HG03095 (cell line): ENCODE measurements around the gene LRRC8D.

Source experiments
- ATAC-seq: cut with Tn5 transposase; IDR thresholded peaks from one replicate; pipeline ENCODE4 v1.9.1; 2021; ENCODE audit warnings: moderate library complexity; ENCODE audit not compliant: unreplicated experiment

Gene LRRC8D

DNA sequence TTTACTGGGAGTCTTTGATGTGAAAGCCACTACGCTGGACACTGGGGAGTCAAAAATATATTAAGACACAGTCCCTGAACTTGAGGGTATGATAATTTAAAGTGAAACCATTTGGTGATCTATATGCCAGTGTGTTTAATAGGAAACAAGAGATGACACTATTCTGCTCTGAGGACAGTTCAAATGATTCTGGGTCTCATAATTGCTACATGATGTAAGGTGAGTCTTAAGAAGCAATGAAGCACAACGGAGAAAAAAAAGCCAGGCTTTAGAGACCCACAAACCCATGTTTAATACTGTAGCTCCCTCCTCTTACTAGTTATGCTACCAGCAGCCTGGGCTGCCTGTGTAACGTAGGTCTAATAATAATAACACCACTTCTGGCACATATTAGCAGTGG is 14.2 kb upstream of the LRRC8D start:
- no peak for ATAC-seq

DNA sequence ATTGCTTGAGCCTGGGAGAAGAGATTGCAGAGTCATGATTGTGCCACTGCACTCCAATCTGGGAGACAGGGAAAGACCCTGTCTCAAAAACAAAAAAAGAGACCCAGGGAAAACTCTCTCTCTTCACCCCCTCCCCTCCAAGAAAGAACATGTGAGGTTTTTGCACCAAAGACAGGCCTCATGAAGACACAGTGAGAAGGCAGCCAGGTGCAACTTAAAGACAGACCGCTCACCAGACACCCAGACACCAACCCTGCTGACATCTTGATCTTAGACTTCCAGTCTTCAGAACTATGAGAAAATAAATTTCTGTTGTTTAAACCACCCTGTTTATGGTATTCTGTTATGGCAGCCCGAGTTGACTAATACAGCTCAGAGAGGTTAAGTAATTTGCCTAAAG is 13.3 kb upstream of the LRRC8D start:
- no peak for ATAC-seq

- ATAC-seq = no peak
Measured at GRCh38 chr1:89807983-89808382, 12.8 kb upstream of the LRRC8D start.

DNA sequence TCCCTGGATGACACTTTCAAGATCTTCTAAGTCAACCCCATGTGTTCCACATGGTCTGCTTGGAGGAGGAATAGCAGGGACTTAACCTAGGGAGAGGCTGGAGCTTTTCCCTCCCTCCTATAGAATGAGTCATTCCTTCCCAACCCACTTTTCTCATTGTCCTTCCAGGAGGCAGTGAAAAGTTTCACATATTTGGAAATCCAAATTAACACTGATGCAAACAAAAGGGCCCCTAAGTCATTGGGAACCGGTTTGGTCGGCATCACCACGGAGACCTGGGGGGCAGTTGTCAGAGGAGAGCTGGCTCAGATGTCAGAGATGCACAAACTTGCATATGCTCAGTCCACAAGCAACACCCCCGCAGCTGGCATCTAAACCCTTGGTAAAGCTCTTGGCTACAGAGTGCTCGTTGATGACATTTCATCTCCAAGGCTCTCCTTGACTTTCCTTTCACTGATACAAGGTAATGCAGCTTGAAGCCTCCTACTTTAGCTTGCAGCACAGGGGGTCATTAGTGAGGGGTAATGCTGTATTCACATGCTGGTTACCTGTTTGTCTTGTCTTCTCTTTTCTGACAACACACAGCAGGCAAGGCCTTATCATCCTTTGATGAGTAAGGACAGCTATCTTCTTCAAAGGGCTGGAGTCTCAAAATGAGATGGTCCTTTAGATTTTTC is 12.3 kb upstream of the LRRC8D start:
- no peak for ATAC-seq

DNA sequence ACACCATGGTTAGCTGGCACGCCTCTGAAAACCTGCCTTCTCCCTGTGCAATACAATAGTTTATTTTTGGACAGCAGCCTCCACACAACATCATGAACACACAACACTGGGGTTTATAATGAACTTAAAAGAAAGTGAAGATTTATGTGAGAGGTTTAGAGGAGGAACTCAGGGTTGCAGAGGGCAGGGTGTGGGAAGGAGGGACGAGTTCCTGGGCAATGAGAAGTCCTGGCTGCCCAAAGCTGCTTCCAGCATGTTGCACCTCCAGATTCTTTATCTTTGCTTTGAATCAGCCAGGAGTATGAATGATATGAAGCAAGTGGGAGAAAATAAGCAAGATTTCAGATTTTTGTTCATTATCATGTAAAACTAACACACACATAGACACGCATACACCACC is 11.3 kb upstream of the LRRC8D start:
- no peak for ATAC-seq

DNA sequence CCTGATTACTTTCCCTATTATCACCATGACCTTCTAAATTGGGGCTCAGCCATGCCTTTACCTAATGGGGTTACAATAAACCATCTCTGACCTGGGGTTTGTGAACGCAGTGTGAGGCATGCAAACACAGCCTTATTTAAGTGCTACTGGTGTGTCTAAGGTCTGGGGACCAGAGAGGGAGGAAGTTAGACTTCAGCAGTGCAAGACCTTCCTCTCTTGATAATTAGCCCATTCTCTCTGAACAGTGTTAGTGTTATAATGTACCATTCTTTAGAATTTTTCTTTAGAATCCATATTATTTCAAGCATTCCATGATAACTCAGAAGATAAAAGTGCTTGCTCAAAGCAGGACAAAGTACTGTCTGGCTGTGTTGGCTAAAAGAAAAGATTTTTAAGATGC is 10.5 kb upstream of the LRRC8D start:
- ATAC-seq = no peak

GRCh38 chr1:89810880-89811279 is 10.0 kb upstream of the LRRC8D start:
- no peak for ATAC-seq

DNA sequence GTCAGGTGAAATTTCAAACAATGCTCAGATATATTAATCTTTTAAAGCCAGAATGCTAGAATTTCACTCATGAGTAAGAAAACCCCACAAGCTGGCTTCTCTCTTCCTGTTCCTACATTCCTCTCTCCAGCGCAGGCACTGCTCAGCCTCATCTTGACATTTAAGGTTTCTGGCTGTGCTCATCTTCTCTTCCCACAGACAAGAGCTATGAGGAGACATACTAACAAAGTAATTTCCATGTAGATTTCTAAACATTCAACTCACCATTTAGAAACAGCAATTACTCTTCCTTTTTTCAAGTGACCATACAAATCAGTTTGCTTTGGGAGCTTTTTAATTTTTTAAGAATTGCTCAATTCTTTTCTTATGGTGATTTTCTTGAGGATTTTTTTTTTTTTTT is 7.8 kb upstream of the LRRC8D start:
- ATAC-seq = no peak

DNA sequence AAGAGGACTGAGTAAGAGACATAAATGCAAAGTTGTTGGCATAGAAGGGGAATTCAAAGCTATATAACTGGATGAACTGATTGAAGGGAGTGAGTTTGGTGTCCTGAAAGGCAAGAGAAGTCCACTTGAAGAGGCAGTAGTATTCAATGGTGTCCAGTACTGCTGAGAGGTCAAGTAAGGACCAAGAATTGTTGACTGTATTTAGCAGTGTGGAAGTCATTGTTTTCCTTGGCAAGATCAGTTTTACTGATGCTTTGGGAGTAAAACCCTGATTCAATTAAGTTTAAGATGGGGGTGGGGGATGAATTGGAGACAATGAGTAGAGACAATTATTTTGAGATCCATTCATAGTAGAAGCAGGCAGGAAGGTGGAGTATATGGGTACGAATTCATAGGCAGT is 5.8 kb upstream of the LRRC8D start:
- ATAC-seq = no peak

- ATAC-seq = peak; percentile 49
Measured at GRCh38 chr1:89815611-89816010, 5.2 kb upstream of the LRRC8D start.

DNA sequence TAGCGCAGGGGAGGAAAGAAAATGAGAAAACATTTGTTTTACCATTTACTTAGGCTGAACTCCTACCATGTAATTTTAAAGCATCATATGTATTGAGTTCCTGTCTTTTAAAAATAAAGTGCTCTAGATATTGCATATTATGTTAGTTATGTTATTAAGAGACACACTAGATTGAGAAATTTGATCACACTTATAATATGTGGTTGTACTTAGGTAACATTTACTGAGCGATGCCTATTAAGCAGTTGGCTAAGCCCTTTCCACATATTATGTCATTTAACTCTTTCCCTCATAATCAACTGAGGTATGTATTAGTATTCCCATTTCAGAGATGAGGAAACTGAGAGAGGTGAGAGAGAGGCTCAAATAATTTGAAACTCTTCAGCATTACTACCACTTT is 4.5 kb upstream of the LRRC8D start:
- ATAC-seq = no peak

DNA sequence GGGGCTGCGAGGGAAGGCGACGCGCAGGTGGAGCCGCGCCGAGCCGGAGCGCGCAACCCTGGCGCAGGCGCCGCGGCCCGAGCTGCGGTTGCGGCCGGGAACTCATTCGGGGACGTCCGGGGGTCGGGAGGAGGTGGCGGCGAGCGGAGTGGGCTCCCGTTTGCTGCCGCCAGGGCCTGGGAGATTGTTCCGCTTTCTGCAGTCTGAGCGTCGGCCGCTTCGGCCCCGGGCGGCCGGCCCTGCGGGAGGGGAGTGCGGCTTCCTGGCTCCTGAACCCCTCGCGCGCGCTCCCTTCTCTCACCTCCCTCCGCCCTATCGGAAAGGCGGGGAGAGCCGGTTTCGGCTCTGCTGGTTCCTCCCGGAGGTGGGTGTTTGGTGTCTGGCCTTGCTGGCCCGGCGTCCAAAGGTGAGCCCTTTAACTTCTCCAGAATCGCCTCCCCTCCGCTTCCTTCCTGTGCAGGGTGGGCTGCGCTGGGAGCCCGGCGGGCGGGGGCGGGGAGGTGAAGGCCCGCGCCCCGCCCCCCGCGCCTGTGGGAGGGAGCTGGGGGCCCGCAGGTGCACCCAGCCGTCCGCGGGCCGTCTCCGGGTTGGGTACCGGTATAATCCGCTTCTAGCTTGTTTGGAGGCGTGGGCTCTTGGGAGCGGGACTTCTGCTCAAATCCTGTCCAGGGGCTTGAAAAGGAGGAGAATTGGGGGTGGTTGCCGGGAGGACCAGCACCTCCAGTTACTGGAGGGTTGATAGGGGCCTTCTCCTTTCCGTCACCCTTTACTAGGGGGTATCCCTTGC is 683 bp downstream of the LRRC8D start:
- ATAC-seq = peak; percentile 46

- ATAC-seq = no peak
Measured at GRCh38 chr1:89822109-89822962, 1.5 kb downstream of the LRRC8D start.

DNA sequence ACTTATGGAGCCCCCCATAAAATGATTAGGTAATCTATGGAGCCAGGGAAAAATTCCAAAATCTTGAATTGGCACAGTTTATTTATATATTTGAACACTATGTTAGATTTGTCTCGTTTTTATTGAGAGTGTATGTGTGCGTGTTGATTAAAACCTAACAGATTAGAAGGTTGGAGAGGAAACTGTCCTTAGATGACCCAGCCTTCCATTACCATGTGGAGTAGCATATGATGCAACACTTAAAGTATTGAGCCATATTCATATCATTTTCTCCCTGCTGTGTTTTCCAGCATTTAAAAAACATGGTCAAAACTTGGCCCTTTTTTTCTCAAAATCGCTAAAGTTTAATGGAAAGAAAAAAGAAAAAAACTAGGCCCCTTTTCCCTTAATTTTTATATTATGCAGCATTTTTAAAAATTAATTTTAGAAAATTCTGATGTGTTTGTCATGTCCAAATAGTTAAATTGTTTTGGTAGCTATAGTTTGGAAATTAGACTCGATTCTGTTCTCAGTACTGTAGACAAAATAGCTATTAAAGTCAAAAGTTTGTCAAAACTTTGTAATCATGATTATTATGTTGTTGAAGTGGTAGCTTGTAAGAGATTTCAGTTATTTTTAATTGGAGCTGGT is 2.3 kb downstream of the LRRC8D start:
- no peak for ATAC-seq

DNA sequence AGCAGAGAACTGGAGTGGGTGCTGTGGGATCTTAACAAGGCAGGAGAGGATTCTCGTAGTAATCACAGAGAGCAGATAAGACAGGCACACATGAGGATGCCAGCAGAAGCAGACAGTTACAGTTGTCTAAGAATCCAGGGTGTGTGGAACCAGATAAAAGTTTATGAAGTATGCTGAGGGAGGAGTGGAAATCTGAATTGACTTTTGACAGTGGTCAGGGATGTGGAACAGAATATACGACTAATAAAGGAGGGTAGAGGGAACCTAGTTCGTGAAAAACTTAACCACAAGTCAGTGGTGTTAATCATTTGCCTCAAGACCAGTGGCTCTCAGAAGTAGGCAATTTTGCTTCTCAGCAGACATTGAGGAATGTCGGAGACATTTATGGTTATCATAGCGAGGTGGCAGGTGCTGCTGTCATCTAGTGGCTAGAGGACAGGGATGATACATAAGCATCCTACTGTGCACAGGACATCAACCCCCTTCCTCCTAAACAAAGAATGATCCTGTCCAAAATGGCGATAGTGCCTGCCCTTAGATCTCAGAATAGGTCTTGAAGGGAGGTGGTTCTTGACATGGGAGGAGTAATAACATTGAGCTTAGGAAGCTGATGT is 3.0 kb downstream of the LRRC8D start:
- ATAC-seq = no peak

DNA sequence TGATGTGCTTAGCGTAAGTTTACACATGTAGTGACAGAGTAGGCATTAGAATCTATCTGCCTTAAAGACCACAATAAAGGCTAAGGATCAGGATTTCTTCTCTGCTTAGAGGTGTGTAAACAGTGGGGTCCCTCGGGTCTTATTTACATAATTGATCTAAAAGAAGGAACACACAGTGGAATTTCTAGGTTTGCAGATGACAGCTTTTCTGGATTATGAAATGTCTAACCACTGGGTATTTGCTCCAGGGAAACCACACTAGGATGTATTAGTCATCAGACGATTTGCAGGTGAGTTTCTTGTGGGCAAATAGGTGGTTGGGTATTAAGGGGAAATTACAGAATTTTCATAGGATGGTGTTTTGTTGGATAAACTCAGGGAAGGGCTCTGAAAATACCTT is 5.8 kb downstream of the LRRC8D start:
- no peak for ATAC-seq

GRCh38 chr1:89827330-89827729 is 6.5 kb downstream of the LRRC8D start:
- ATAC-seq = no peak

DNA sequence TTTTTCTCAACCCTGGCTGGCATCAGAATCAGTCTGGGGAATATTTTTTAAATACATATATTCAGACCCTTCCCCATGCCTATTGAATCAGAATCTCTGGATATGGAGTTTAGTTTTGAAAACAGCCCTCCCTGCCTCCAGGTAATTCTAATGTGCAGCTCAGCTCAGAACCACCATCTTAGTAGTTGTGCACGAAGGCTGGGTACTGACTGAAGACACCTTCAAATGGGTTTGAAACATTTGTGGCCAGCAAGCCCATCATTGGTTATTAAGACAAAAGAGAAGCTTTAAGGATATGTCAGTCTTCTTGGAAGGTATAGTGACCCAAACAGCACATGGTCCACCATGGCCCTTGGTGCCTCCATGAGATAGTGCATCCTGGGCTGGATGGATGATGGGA is 7.1 kb downstream of the LRRC8D start:
- ATAC-seq = no peak

DNA sequence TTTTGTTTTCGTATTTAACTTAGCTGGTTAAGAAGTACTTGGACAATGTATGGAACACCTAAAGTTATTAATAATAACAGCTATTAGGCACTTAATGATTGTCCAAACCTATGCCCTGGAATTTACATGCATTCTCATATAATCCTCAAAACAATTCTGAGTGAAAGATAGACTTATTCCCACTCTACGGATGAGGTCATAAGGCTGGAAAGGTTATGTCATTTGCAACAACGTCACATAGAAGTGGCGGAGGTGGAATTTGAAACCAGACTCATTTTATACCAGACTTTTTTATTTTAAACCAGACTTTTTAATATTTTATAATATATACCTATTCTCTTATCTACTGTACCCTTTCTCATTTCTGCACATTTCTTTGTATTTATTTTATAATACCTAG is 8.4 kb downstream of the LRRC8D start:
- no peak for ATAC-seq

GRCh38 chr1:89831462-89832120 is 10.8 kb downstream of the LRRC8D start:
- no peak for ATAC-seq
